Loucy (cell line): Measurements from ENCODE around the gene HAUS6.

Source experiments
- H2AFZ ChIP-seq: fragments of 200-600 bp; sonication (generic); 2 replicates; pipeline ENCODE4 v1.6.0; 2016; ENCODE audit warnings: antibody characterized with exemption, mild to moderate bottlenecking, low read length, moderate library complexity
- H3F3A ChIP-seq: fragments of 200-600 bp; 2 replicates; pipeline ENCODE4 v1.6.0; 2016; ENCODE audit warnings: antibody characterized with exemption, low read depth, mild to moderate bottlenecking
- H3K27me3 ChIP-seq: fragments of 200-600 bp; sonication (generic); 2 replicates; pipeline ENCODE4 v1.6.1; 2014; ENCODE audit warnings: low read length, mild to moderate bottlenecking; ENCODE audit not compliant: insufficient read depth, poor library complexity, severe bottlenecking
- H3K36me3 ChIP-seq: fragments of 200-600 bp; sonication (generic); 2 replicates; pipeline ENCODE4 v1.6.1; 2016; ENCODE audit warnings: low read length; ENCODE audit not compliant: insufficient read depth
- H3K4me1 ChIP-seq: fragments of 200-600 bp; sonication (generic); 2 replicates; pipeline ENCODE4 v1.5.1; 2014; ENCODE audit warnings: low read length, mild to moderate bottlenecking; ENCODE audit not compliant: insufficient read depth, poor library complexity, severe bottlenecking
- H3K4me2 ChIP-seq: fragments of 200-600 bp; sonication (generic); 2 replicates; pipeline ENCODE4 v1.6.0; 2014; ENCODE audit warnings: antibody characterized with exemption, low read length, low read depth, mild to moderate bottlenecking; ENCODE audit not compliant: poor library complexity, severe bottlenecking
- H3K4me3 ChIP-seq: fragments of 200-600 bp; sonication (generic); 2 replicates; pipeline ENCODE4 v1.5.1; 2014; ENCODE audit warnings: low read length, mild to moderate bottlenecking, mixed read lengths; ENCODE audit not compliant: poor library complexity, severe bottlenecking
- H3K79me2 ChIP-seq: fragments of 200-600 bp; sonication (generic); 2 replicates; pipeline ENCODE4 v1.6.1; 2014; ENCODE audit warnings: low read length; ENCODE audit not compliant: insufficient read depth
- H3K9ac ChIP-seq: fragments of 200-600 bp; sonication (generic); 2 replicates; pipeline ENCODE4 v1.6.0; 2014; ENCODE audit warnings: mild to moderate bottlenecking, low read depth, low read length, moderate library complexity; ENCODE audit not compliant: poor library complexity, severe bottlenecking
- H3K9me2 ChIP-seq: fragments of 200-600 bp; sonication (generic); replicated peaks from 2 replicates; pipeline ENCODE4 v1.6.1; 2016; ENCODE audit warnings: low read depth, low read length, mixed read lengths
- H3K9me3 ChIP-seq: fragments of 200-600 bp; sonication (generic); 2 replicates; pipeline ENCODE4 v1.6.1; 2014; ENCODE audit warnings: mild to moderate bottlenecking, antibody characterized with exemption, low read length, low read depth; ENCODE audit not compliant: insufficient read depth
- H4K20me1 ChIP-seq: fragments of 200-600 bp; sonication (generic); 2 replicates; pipeline ENCODE4 v1.6.0; 2014; ENCODE audit warnings: antibody characterized with exemption, low read length, mild to moderate bottlenecking; ENCODE audit not compliant: insufficient read depth, poor library complexity, severe bottlenecking
- CTCF ChIP-seq: fragments of 200-600 bp; sonication (generic); conservative IDR thresholded peaks from 2 replicates; pipeline ENCODE4 v1.5.1; 2014; ENCODE audit warnings: mild to moderate bottlenecking, antibody characterized with exemption, low read length
- EZH2phosphoT487 ChIP-seq: fragments of 200-600 bp; IDR thresholded peaks from 2 replicates; pipeline ENCODE4 v1.6.1; 2018; ENCODE audit warnings: antibody characterized with exemption, mild to moderate bottlenecking, moderate library complexity, borderline replicate concordance

Gene HAUS6

DNA sequence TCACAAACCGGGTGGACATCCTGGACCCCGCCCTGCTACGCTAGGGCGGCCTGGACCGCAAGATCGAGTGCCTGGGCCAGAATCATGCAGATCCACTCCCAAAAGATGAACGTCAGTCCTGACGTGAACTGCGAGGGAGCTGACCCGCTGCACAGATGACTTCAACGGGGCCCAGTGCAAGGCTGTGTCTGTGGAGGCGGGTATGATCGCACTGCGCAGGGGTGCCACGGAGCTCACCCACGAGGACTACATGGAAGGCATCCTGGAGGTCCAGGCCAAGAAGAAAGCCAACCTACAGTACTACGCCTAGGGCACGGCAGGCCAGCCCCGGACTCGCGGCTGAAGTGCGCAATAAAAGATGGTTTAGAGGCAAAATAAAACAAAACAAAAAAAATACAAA lies 74.9 kb downstream of the HAUS6 start:
- TF ChIP-seq EZH2phosphoT487 (no peak), CTCF (no peak)
- Histone ChIP-seq H3K79me2 (no peaks in the 10 kb centered on the region), H2AFZ (no peak overlapping the region), H3K4me1 (no peaks in the 10 kb centered on the region), H3K27me3 (no peaks in the 10 kb centered on the region), H4K20me1 (no peaks in the 10 kb centered on the region), H3F3A (no peaks in the 10 kb centered on the region), H3K9me2 (no peaks in the 10 kb centered on the region), H3K36me3 (no peaks in the 10 kb centered on the region), H3K9ac (no peak overlapping the region), H3K4me3 (no peak overlapping the region), H3K4me2 (no peak overlapping the region), H3K9me3 (no peaks in the 10 kb centered on the region)

DNA sequence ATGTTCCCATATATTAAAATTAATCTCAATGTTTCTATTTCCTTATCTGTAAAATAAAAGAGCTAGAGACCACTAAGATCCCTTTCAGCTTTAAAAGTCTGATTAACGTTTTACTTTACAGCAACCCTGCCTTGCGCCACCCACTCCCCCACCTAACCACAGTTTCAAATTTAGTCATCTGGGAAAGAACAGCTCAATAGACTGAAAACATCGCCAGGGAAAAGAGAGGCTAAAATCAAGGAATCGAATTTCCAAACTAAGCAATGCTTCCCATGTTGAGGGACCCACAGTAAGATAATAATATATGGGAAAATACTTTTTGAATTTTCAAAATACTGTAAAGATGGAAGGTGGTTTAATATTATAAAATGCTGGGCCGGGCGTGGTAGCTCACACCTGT lies 76.3 kb downstream of the HAUS6 start:
- TF ChIP-seq CTCF (no peak), EZH2phosphoT487 (no peak)
- H3K36me3 ChIP-seq: no peaks in the 10 kb centered on the region
- H3K4me2 ChIP-seq: no peak overlapping the region
- H3F3A ChIP-seq: no peaks in the 10 kb centered on the region
- H3K27me3 ChIP-seq: no peaks in the 10 kb centered on the region
- no peaks in the 10 kb centered on the region for H3K9me2 ChIP-seq
- no peaks in the 10 kb centered on the region for H3K4me1 ChIP-seq
- no peaks in the 10 kb centered on the region for H4K20me1 ChIP-seq
- H2AFZ ChIP-seq: no peak overlapping the region
- no peak overlapping the region for H3K4me3 ChIP-seq
- H3K79me2 ChIP-seq: no peaks in the 10 kb centered on the region
- no peak overlapping the region for H3K9ac ChIP-seq
- H3K9me3 ChIP-seq: no peaks in the 10 kb centered on the region

GRCh38 chr9:19023078-19023477 lies 79.6 kb downstream of the HAUS6 start:
- no peak overlapping the region for H3K4me3 ChIP-seq
- no peak for TF ChIP-seq EZH2phosphoT487
- TF ChIP-seq CTCF: no peak

More at GRCh38 chr9:19023078-19023477, 79.6 kb downstream of the HAUS6 start:
- H3K36me3 ChIP-seq: no peaks in the 10 kb centered on the region
- H3F3A ChIP-seq: no peaks in the 10 kb centered on the region
- H3K9me3 ChIP-seq: no peaks in the 10 kb centered on the region
- no peak overlapping the region for H3K9ac ChIP-seq
- H2AFZ ChIP-seq: no peak overlapping the region
- no peaks in the 10 kb centered on the region for H3K9me2 ChIP-seq
- no peaks in the 10 kb centered on the region for H4K20me1 ChIP-seq
- no peak overlapping the region for H3K4me2 ChIP-seq
- no peaks in the 10 kb centered on the region for H3K27me3 ChIP-seq
- H3K4me1 ChIP-seq: no peaks in the 10 kb centered on the region
- no peaks in the 10 kb centered on the region for H3K79me2 ChIP-seq
